Right atrium auricular region (tissue), 2 donors: ENCODE measurements around the gene SAG. TPM values are rescaled to one million over a fixed set of nuclear protein-coding genes. Genes with fewer than 3 reads are reported as not detected.
A peak's percentile ranks its signal among the peaks of the same experiment; 100 is the strongest.

Experiments
- DNase-seq: peaks from one replicate; pipeline ENCODE4 v3.0.0-alpha.2; 2019; ENCODE audit warnings: low spot score
- H3K27ac ChIP-seq, 2 donors: fragments of 200-600 bp; sonication (generic); 1 replicate in 1 of 2; 2 replicates in 1 of 2; pipeline ENCODE4 v1.5.1; 2016 to 2019
- H3K27me3 ChIP-seq, 2 donors: fragments of 200-600 bp; sonication (generic); one replicate each; pipeline versions ENCODE4 v1.5.1 to v1.6.0; 2017 to 2019
- H3K36me3 ChIP-seq: fragments of 200-600 bp; sonication (generic); one replicate; pipeline ENCODE4 v1.5.1; 2016
- H3K4me1 ChIP-seq, 2 donors: fragments of 200-600 bp; sonication (generic); one replicate each; pipeline versions ENCODE4 v1.5.1 to v1.6.0; 2017 to 2019
- H3K4me3 ChIP-seq, 2 donors: fragments of 200-600 bp; sonication (generic); 1 replicate in 1 of 2; 2 replicates in 1 of 2; pipeline ENCODE4 v1.5.1; 2017 to 2019; ENCODE audit warnings: mild to moderate bottlenecking in 1 of 2, moderate library complexity in 1 of 2
- H3K9me3 ChIP-seq, 2 donors: fragments of 200-600 bp; sonication (generic); one replicate each; pipeline ENCODE4 v1.5.1; 2019
- total RNA-seq, 2 donors: library from RNA; depleted of rRNA; stranded (reverse); fragments of >200 nt; gene quantifications; one replicate each; pipeline ENCODE4 v1.1.0, GENCODE V29; 2016
- TF ChIP-seq, protein P1 (sequence below), 2 donors: fragments of 200-600 bp; sonication (generic); IDR thresholded peaks; one replicate each; pipeline ENCODE4 v1.5.1; 2019; ENCODE audit warnings: antibody characterized with exemption in 2 of 2

SAG gene
- total RNA-seq, 2 donors from 2014 or later = 2.9 TPM; not detected in 1

- H3K9me3 ChIP-seq = no peaks in the 10 kb centered on the region
- no peak overlapping the region for H3K4me3 ChIP-seq
- DNase-seq = no peak
- H3K4me1 ChIP-seq = peaks cover 0 to 11% of the 10 kb centered on the region in 2 donors
- no peaks in the 10 kb centered on the region for H3K36me3 ChIP-seq
- H3K27ac ChIP-seq = no peak overlapping the region
- TF ChIP-seq, protein P1, sequence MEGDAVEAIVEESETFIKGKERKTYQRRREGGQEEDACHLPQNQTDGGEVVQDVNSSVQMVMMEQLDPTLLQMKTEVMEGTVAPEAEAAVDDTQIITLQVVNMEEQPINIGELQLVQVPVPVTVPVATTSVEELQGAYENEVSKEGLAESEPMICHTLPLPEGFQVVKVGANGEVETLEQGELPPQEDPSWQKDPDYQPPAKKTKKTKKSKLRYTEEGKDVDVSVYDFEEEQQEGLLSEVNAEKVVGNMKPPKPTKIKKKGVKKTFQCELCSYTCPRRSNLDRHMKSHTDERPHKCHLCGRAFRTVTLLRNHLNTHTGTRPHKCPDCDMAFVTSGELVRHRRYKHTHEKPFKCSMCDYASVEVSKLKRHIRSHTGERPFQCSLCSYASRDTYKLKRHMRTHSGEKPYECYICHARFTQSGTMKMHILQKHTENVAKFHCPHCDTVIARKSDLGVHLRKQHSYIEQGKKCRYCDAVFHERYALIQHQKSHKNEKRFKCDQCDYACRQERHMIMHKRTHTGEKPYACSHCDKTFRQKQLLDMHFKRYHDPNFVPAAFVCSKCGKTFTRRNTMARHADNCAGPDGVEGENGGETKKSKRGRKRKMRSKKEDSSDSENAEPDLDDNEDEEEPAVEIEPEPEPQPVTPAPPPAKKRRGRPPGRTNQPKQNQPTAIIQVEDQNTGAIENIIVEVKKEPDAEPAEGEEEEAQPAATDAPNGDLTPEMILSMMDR (IDR thresholded peaks at IDR 0.05) = no peak
- no peaks in the 10 kb centered on the region for H3K27me3 ChIP-seq
Measured at GRCh38 chr2:233349005-233349998, 41.7 kb downstream of the SAG start.

- Histone ChIP-seq H3K4me1 (peaks cover 0 to 19% of the 10 kb centered on the region in 2 donors), H3K27ac (no peak overlapping the region)
- DNase-seq = no peak
Measured at GRCh38 chr2:233350708-233351107, 43.1 kb downstream of the SAG start.

DNA sequence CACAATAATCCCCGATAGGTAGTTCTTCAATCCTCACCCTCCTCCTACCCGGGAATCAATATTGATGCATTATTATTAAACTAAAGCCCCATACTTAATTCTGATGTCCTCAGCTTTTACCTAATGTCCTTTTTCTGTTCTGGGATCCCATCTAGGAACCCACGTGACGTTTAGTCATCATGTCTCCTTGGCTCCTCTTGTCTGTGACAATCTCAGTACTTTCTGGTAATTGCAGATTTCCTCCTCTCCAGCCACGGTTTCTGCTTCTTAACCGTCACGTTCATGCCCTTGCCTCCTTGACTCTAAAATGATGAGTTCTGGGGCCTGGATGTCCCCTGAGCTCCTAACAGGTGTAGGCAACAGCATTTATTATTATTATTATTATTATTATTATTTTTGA lies 43.8 kb downstream of the SAG start:
- Histone ChIP-seq H3K36me3 (no peaks in the 10 kb centered on the region), H3K9me3 (no peaks in the 10 kb centered on the region), H3K4me3 (no peak overlapping the region), H3K27ac (no peak overlapping the region), H3K4me1 (peaks cover 0 to 22% of the 10 kb centered on the region in 2 donors), H3K27me3 (no peaks in the 10 kb centered on the region)
- TF ChIP-seq, protein P1 (IDR thresholded peaks at IDR 0.05) = no peak
- DNase-seq = no peak

More at GRCh38 chr2:233350708-233351107, 43.1 kb downstream of the SAG start:
- H3K9me3 ChIP-seq = no peaks in the 10 kb centered on the region
- no peaks in the 10 kb centered on the region for H3K27me3 ChIP-seq
- H3K36me3 ChIP-seq = no peaks in the 10 kb centered on the region
- TF ChIP-seq, protein P1 (IDR thresholded peaks at IDR 0.05) = no peak
- H3K4me3 ChIP-seq = no peak overlapping the region

DNA sequence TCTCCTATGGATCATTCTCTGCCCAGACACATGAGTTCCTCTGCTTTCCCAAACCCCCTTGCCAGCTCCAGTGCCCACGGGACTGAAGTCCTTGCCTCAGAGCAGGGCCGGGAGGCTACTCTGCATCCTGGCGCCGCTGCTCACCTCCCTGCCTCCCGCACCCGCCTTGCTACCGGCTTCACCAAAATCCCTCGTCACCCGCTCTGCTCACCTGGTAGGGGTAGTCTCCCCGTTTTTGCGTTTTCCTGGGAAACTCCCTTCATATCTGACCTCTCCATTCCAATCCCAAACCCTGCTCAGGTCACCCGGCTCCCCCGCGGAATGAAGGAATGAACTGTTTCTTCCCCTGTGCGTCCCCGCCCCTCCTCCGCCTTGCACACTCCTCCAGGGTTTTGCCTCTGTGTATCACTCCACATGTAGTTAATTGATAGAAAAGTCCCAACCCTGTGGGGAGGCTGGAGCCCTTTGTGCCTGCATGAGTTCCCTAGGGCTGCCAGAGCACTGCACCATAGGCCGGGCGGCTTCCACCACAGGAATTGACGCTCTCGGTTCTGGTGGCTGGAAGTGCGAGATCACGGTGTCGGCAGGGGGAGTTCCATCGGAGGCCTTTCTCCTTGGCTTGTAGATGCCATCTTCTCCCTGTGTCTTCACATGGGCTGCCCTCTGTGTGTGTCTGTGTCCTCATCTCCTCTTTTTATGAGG lies 44.7 kb downstream of the SAG start:
- H3K4me1 ChIP-seq = peaks cover 0 to 22% of the 10 kb centered on the region in 2 donors

GRCh38 chr2:233353101-233353768 lies 45.6 kb downstream of the SAG start:
- H3K4me1 ChIP-seq = peaks cover 0 to 22% of the 10 kb centered on the region in 2 donors
- H3K27me3 ChIP-seq = no peaks in the 10 kb centered on the region
- H3K9me3 ChIP-seq = no peaks in the 10 kb centered on the region
- DNase-seq = no peak
- H3K27ac ChIP-seq = no peak overlapping the region
- TF ChIP-seq, protein P1 (IDR thresholded peaks at IDR 0.05) = no peak
- no peaks in the 10 kb centered on the region for H3K36me3 ChIP-seq
- H3K4me3 ChIP-seq = peak overlapping the region in 1 of 2 donors; percentile 75

More for the DNA sequence above, 44.7 kb downstream of the SAG start:
- H3K27ac ChIP-seq = no peak overlapping the region
- H3K4me3 ChIP-seq = no peak overlapping the region
- no peaks in the 10 kb centered on the region for H3K27me3 ChIP-seq
- no peaks in the 10 kb centered on the region for H3K36me3 ChIP-seq
- H3K9me3 ChIP-seq = no peaks in the 10 kb centered on the region
- TF ChIP-seq, protein P1 (IDR thresholded peaks at IDR 0.05) = no peak
- DNase-seq = no peak
